ENCODE results near the gene PLCXD1.

- TF ChIP-seq CTCF (IDR thresholded peaks at IDR 0.05; ENCODE audit: insufficient read depth, low read depth, low read length) (no peak), EZH2 (IDR thresholded peaks at IDR 0.05; ENCODE audit: insufficient read depth, low read length) (no peak)
Measured at GRCh38 chrX:319579-320125, 38.5 kb downstream of the PLCXD1 start.
